Vagina (tissue), 2 donors: Measurements from ENCODE around the gene CXCR2. TPM values are rescaled to one million over a fixed set of nuclear protein-coding genes. Genes with fewer than 3 reads are reported as not detected.

Experiments
- DNase-seq, 2 donors: peaks; one replicate each; pipeline ENCODE4 v3.0.0-alpha.2; 2017; ENCODE audit errors: extremely low spot score in 2 of 2
- H3K27ac ChIP-seq: fragments of 200-600 bp; sonication (generic); one replicate; pipeline ENCODE4 v1.5.1; 2019
- H3K27me3 ChIP-seq: fragments of 200-600 bp; sonication (generic); one replicate; pipeline ENCODE4 v1.5.1; 2019
- H3K36me3 ChIP-seq, 2 donors: fragments of 200-600 bp; sonication (generic); one replicate each; pipeline ENCODE4 v1.5.1; 2017 to 2019
- H3K4me1 ChIP-seq: fragments of 200-600 bp; sonication (generic); one replicate; pipeline ENCODE4 v1.5.1; 2019
- H3K4me3 ChIP-seq, 2 donors: fragments of 200-600 bp; sonication (generic); 1 replicate in 1 of 2; 2 replicates in 1 of 2; pipeline ENCODE4 v1.5.1; 2016 to 2019
- H3K9me3 ChIP-seq: fragments of 200-600 bp; sonication (generic); one replicate; pipeline ENCODE4 v1.5.1; 2019
- CTCF ChIP-seq, 3 experiments: fragments of 450-650 bp in 2 of 3; fragments of 200-600 bp in 1 of 3; sonication (generic) in 1 of 3; IDR thresholded peaks; one replicate each; pipeline ENCODE4 v1.5.1; 2017 to 2019; ENCODE audit warnings: antibody characterized with exemption in 3 of 3, mild to moderate bottlenecking in 2 of 3, moderate library complexity in 2 of 3
- POLR2A ChIP-seq, 2 donors: fragments of 450-650 bp; IDR thresholded peaks; one replicate each; pipeline ENCODE4 v1.6.1; 2017; ENCODE audit warnings: antibody characterized with exemption in 2 of 2, mild to moderate bottlenecking in 2 of 2, moderate library complexity in 2 of 2
- POLR2AphosphoS5 ChIP-seq, 2 donors: sonication (generic); formaldehyde crosslinking; IDR thresholded peaks; one replicate each; pipeline ENCODE4 v1.9.0; 2017; ENCODE audit warnings: antibody characterized with exemption in 2 of 2, mild to moderate bottlenecking in 2 of 2, low read depth in 1 of 2; ENCODE audit not compliant: insufficient read depth in 1 of 2
- intact Hi-C: fragments of 100-400 bp; cut with DNase I; formaldehyde crosslinking; loops from one replicate; pipeline ENCODE4 v1.15.1; 2023
- total RNA-seq: library from RNA; depleted of rRNA; stranded (reverse); fragments of >200 nt; gene quantifications from one replicate; pipeline ENCODE4 v1.2.3, GENCODE V29; 2016

CXCR2 gene
- total RNA-seq, 1 donor from 2014 or later: 6.4 TPM

- TF ChIP-seq POLR2A (IDR thresholded peaks at IDR 0.05) (no peak), POLR2AphosphoS5 (IDR thresholded peaks at IDR 0.05; ENCODE audit: insufficient read depth in 1 of 2, low read depth in 1 of 2) (no peak), CTCF (IDR thresholded peaks at IDR 0.05) (no peak)
- no peak for DNase-seq
These were observed 58.5 kb downstream of the CXCR2 start for GRCh38 chr2:218184331-218184730.

GRCh38 chr2:218186355-218186766 is 60.5 kb downstream of the CXCR2 start:
- TF ChIP-seq POLR2A (IDR thresholded peaks at IDR 0.05): no peak
- peak; percentile 52 to 80 (median 65) for TF ChIP-seq CTCF (IDR thresholded peaks at IDR 0.05)
- Histone ChIP-seq H3K9me3 (no peaks in the 10 kb centered on the region), H3K4me3 (no peak overlapping the region), H3K27ac (no peak overlapping the region), H3K36me3 (no peaks in the 10 kb centered on the region), H3K27me3 (no peaks in the 10 kb centered on the region), H3K4me1 (peaks cover 14% of the 10 kb centered on the region)
- no peak for DNase-seq
- intact Hi-C loops: loop anchor here (10.0 kb wide), 1 partner anchor 68 kb away; no protein-coding TSS in a partner anchor

More at GRCh38 chr2:218184331-218184730, 58.5 kb downstream of the CXCR2 start:
- H3K36me3 ChIP-seq: no peaks in the 10 kb centered on the region
- H3K9me3 ChIP-seq: no peaks in the 10 kb centered on the region
- no peak overlapping the region for H3K27ac ChIP-seq
- H3K27me3 ChIP-seq: no peaks in the 10 kb centered on the region
- H3K4me1 ChIP-seq: peaks cover 27% of the 10 kb centered on the region
- intact Hi-C loops: loop anchor here (10.0 kb wide), 1 partner anchor 70 kb away; no protein-coding TSS in a partner anchor
- no peak overlapping the region for H3K4me3 ChIP-seq

Other genes with a start within 250 kb of the CXCR2 start
- gene TNS1, start 123.0 kb upstream of the CXCR2 start, total RNA-seq: 216 TPM
- gene RUFY4, start 56.8 kb upstream of the CXCR2 start, total RNA-seq: not detected
- 0.49 TPM for gene CXCR1, start 40.9 kb downstream of the CXCR2 start, total RNA-seq
- 284 TPM for gene ARPC2, start 91.2 kb downstream of the CXCR2 start, total RNA-seq
- gene GPBAR1, start 135.0 kb downstream of the CXCR2 start, total RNA-seq: 8.1 TPM
- gene AAMP, start 144.1 kb downstream of the CXCR2 start, total RNA-seq: 106 TPM
- gene PNKD, start 144.5 kb downstream of the CXCR2 start, total RNA-seq: 28.7 TPM
- gene TMBIM1, start 166.5 kb downstream of the CXCR2 start, total RNA-seq: 232 TPM
- gene CATIP, start 230.8 kb downstream of the CXCR2 start, total RNA-seq: not detected